COLO829 (cell line): Measurements from ENCODE around the gene ZNF770.

Experiments
- DNase-seq: peaks from one replicate; pipeline ENCODE4 v3.0.0; 2012; ENCODE audit warnings: low spot score

The ZNF770 gene

GRCh38 chr15:34988027-34988902 is at the start of gene ZNF770:
Gene ZNF770, minus strand, starts transcription at chr15:34988287. Its CDS starts 4,853 bp downstream, at chr15:34983434.
- peak; percentile 68 for DNase-seq

GRCh38 chr15:35028235-35028984 is 40.3 kb upstream of the ZNF770 start:
- DNase-seq = no peak

- DNase-seq = no peak
Observed at GRCh38 chr15:35023804-35024203, 35.7 kb upstream of the ZNF770 start.

- DNase-seq = no peak
Observed at GRCh38 chr15:35020974-35021373, 32.9 kb upstream of the ZNF770 start.

GRCh38 chr15:35019404-35020327 is 31.6 kb upstream of the ZNF770 start:
- no peak for DNase-seq

GRCh38 chr15:35014241-35014640 is 26.2 kb upstream of the ZNF770 start:
- peak; percentile 19 for DNase-seq

GRCh38 chr15:35013370-35013769 is 25.3 kb upstream of the ZNF770 start:
- DNase-seq = no peak

- no peak for DNase-seq
Observed at GRCh38 chr15:35007397-35007796, 19.3 kb upstream of the ZNF770 start.

- no peak for DNase-seq
Observed at GRCh38 chr15:35005933-35006332, 17.8 kb upstream of the ZNF770 start.

GRCh38 chr15:35003928-35004327 is 15.8 kb upstream of the ZNF770 start:
- DNase-seq = no peak

GRCh38 chr15:35000511-35000910 is 12.4 kb upstream of the ZNF770 start:
- no peak for DNase-seq

GRCh38 chr15:34999906-35000305 is 11.8 kb upstream of the ZNF770 start:
- DNase-seq = no peak

- no peak for DNase-seq
Observed at GRCh38 chr15:34994925-34995324, 6.8 kb upstream of the ZNF770 start.

- DNase-seq = no peak
Observed at GRCh38 chr15:34993877-34994276, 5.8 kb upstream of the ZNF770 start.

- no peak for DNase-seq
Observed at GRCh38 chr15:34993412-34993811, 5.3 kb upstream of the ZNF770 start.

- DNase-seq = no peak
Observed at GRCh38 chr15:34987609-34988026, 469 bp downstream of the ZNF770 start.

- no peak for DNase-seq
Observed at GRCh38 chr15:34986771-34987480, 1.2 kb downstream of the ZNF770 start.

- no peak for DNase-seq
Observed at GRCh38 chr15:34986326-34986725, 1.8 kb downstream of the ZNF770 start.

GRCh38 chr15:34984889-34985630 is 3.0 kb downstream of the ZNF770 start:
- DNase-seq = no peak

GRCh38 chr15:34976743-34977142 is 11.3 kb downstream of the ZNF770 start:
- DNase-seq = no peak

- DNase-seq = no peak
Observed at GRCh38 chr15:34976073-34976472, 12.0 kb downstream of the ZNF770 start.
